ENCODE measurements around the gene IFT43. TPM values are rescaled to one million over a fixed set of nuclear protein-coding genes. Genes with fewer than 3 reads are reported as not detected.

IFT43 gene
- total and polyA plus RNA-seq, 9 of the 15 experiments (the other 6 are each of a cell fraction or from before 2014, with no cell fraction given) = 4.9 to 12.8 (median 8.0) TPM

DNA sequence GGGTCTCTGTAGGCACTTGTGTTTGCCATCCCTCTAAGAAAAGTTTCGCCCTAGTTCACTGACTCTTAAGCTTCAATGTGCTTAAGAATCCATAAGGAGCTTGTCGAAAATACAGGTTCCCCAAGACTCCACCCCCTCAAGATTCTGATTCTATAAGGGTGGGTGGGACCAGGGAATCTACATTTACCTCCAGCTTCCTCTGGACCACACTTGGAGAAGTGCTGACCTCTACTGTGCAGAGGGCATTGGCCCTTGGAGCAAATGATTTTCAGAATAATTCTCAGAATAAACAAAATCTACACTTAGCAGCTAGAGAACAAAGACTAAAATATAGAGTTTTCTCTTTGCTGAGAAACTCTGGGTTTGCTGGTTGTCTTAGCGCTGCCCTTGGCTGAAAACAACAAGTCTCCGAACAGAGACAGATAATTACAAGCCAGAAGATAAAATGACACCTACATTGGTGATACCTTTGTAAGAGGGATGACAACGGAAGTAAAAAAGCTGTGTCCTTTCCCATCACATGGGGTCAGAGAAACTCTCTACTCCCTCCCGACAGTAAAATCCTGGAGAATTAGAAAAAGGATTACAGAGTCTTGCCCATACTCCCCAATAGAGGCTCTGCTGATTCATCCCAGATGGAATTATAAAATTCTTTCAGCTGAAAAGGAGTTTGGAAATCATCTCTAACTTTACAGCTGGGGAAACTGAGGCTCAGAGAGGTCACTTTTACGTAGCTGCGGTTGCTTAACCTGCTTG is 8.6 kb upstream of the IFT43 start:
- no peaks in the 10 kb centered on the region for H3K9me3 ChIP-seq (replicated peaks; ENCODE audit: control insufficient read depth, insufficient read depth, low read depth, low read length)
- ChIA-PET POLR2A (interaction anchor here (0.7 to 1.1 kb wide), 2 partner anchors 21 to 268 kb away, joined by 3 read pairs; no protein-coding TSS in a partner anchor), CTCF (ENCODE audit: low intra/inter-chr PET ratio) (no interaction called here)
- H3K4me1 ChIP-seq (replicated peaks in 1 of 2; ENCODE audit: control insufficient read depth in 2 of 2, insufficient read depth in 2 of 2, low read length in 2 of 2) = peaks cover 0 to 13% of the 10 kb centered on the region in 2 experiments; a peak in 3 of 5 replicates
- 48% methylated on average over 8 of the region's 8 CpGs for WGBS (ENCODE audit: insufficient coverage, low coverage, missing lambda C conversion rate)
- no peak overlapping the region for H2AFZ ChIP-seq (ENCODE audit: low read depth, low read length)
- ATAC-seq = no peak
- in situ Hi-C loops (cut with MboI) = loop anchor here (10.0 kb wide), 1 partner anchor 172 kb away; no protein-coding TSS in a partner anchor
- no peak overlapping the region for H3K4me2 ChIP-seq (ENCODE audit: insufficient read depth, low read length)
- TF ChIP-seq, protein P1, sequence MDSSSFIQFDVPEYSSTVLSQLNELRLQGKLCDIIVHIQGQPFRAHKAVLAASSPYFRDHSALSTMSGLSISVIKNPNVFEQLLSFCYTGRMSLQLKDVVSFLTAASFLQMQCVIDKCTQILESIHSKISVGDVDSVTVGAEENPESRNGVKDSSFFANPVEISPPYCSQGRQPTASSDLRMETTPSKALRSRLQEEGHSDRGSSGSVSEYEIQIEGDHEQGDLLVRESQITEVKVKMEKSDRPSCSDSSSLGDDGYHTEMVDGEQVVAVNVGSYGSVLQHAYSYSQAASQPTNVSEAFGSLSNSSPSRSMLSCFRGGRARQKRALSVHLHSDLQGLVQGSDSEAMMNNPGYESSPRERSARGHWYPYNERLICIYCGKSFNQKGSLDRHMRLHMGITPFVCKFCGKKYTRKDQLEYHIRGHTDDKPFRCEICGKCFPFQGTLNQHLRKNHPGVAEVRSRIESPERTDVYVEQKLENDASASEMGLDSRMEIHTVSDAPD (CRISPR knock-in tag; IDR thresholded peaks at IDR 0.05) = no peak
- TF ChIP-seq, protein P2, sequence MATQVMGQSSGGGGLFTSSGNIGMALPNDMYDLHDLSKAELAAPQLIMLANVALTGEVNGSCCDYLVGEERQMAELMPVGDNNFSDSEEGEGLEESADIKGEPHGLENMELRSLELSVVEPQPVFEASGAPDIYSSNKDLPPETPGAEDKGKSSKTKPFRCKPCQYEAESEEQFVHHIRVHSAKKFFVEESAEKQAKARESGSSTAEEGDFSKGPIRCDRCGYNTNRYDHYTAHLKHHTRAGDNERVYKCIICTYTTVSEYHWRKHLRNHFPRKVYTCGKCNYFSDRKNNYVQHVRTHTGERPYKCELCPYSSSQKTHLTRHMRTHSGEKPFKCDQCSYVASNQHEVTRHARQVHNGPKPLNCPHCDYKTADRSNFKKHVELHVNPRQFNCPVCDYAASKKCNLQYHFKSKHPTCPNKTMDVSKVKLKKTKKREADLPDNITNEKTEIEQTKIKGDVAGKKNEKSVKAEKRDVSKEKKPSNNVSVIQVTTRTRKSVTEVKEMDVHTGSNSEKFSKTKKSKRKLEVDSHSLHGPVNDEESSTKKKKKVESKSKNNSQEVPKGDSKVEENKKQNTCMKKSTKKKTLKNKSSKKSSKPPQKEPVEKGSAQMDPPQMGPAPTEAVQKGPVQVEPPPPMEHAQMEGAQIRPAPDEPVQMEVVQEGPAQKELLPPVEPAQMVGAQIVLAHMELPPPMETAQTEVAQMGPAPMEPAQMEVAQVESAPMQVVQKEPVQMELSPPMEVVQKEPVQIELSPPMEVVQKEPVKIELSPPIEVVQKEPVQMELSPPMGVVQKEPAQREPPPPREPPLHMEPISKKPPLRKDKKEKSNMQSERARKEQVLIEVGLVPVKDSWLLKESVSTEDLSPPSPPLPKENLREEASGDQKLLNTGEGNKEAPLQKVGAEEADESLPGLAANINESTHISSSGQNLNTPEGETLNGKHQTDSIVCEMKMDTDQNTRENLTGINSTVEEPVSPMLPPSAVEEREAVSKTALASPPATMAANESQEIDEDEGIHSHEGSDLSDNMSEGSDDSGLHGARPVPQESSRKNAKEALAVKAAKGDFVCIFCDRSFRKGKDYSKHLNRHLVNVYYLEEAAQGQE (IDR thresholded peaks at IDR 0.05; ENCODE audit: borderline replicate concordance) = peak; percentile 15; the same call in 1 of the 2 replicates
- TF ChIP-seq, protein P2 (CRISPR knock-in tag; IDR thresholded peaks at IDR 0.05; ENCODE audit: low read depth) = no peak
- peak in 1 of 2 experiments; percentile 43; a peak in 2 of 4 replicates for TF ChIP-seq RAD21 (CRISPR knock-in tag; conservative IDR thresholded peaks at IDR 0.05 in 1 of 2, IDR thresholded peaks at IDR 0.05 in 1 of 2)
- TF ChIP-seq, protein P3, sequence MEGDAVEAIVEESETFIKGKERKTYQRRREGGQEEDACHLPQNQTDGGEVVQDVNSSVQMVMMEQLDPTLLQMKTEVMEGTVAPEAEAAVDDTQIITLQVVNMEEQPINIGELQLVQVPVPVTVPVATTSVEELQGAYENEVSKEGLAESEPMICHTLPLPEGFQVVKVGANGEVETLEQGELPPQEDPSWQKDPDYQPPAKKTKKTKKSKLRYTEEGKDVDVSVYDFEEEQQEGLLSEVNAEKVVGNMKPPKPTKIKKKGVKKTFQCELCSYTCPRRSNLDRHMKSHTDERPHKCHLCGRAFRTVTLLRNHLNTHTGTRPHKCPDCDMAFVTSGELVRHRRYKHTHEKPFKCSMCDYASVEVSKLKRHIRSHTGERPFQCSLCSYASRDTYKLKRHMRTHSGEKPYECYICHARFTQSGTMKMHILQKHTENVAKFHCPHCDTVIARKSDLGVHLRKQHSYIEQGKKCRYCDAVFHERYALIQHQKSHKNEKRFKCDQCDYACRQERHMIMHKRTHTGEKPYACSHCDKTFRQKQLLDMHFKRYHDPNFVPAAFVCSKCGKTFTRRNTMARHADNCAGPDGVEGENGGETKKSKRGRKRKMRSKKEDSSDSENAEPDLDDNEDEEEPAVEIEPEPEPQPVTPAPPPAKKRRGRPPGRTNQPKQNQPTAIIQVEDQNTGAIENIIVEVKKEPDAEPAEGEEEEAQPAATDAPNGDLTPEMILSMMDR (IDR thresholded peaks at IDR 0.05 in 2 of 3, conservative IDR thresholded peaks at IDR 0.05 in 1 of 3; ENCODE audit: insufficient read depth in 2 of 3, low read depth in 1 of 3, low read length in 3 of 3) = peak in 1 of 3 experiments; percentile 36; a peak in 2 of 6 replicates
- no peak for FAIRE-seq
- H3K27ac ChIP-seq (ENCODE audit: extremely low read depth, low read depth, low read length) = no peak overlapping the region
- intact Hi-C loops (cut with micrococcal nuclease) = loop anchor here (1.0 kb wide), 1 partner anchor 71 kb away; no protein-coding TSS in a partner anchor
- H3K9me1 ChIP-seq (ENCODE audit: control insufficient read depth, insufficient read depth, low read length) = no peaks in the 10 kb centered on the region
- no peak overlapping the region for H3K9ac ChIP-seq (ENCODE audit: insufficient read depth in 1 of 2, low read depth in 2 of 2, low read length in 2 of 2)
- H3K79me2 ChIP-seq (ENCODE audit: control insufficient read depth, insufficient read depth, low read length) = no peaks in the 10 kb centered on the region
- no peak overlapping the region for H3K4me3 ChIP-seq
- no TSS peak for BruUV-seq (replicated peaks)
- H4K20me1 ChIP-seq (replicated peaks; ENCODE audit: control insufficient read depth, insufficient read depth, low read length) = no peaks in the 10 kb centered on the region
- DNase-seq (ENCODE audit: extremely low read depth in 1 of 4, low spot score in 3 of 4) = peak in 1 of 4 experiments; percentile 16
- no peaks in the 10 kb centered on the region for H3K36me3 ChIP-seq (ENCODE audit: control insufficient read depth, insufficient read depth, low read length)
- no peaks in the 10 kb centered on the region for H3K27me3 ChIP-seq (ENCODE audit: control insufficient read depth in 2 of 2, insufficient read depth in 2 of 2, low read length in 2 of 2)

Measured in K562 (cell line).